PC-3 (cell line): ENCODE data around the gene LINC00305. TPM values are rescaled to one million over a fixed set of nuclear protein-coding genes. Genes with fewer than 3 reads are reported as not detected.

ENCODE experiments used
- ATAC-seq: fragments of 200-7000 bp; cut with Tn5 transposase; 2 replicates; pipeline ENCODE4 v1.9.1; 2020; ENCODE audit warnings: mild to moderate bottlenecking, moderate library complexity
- BruUV-seq: library from RNA; stranded (reverse); fragments of 400-500 nt; replicated peaks from 2 replicates; lab custom pipeline; 2021; lab: Mats Ljungman, UMichigan
- CTCF ChIA-PET: fragments of 300-600 bp; sonication (Branson Sonifier 250); formaldehyde crosslinking; loops from one replicate; lab custom pipeline; 2022; ENCODE audit warnings: antibody characterized with exemption; lab: Charles Lee
- POLR2A ChIA-PET: fragments of 300-600 bp; sonication (Branson Sonifier 250); formaldehyde crosslinking; loops from one replicate; lab custom pipeline; 2022; ENCODE audit warnings: antibody characterized with exemption; ENCODE audit not compliant: unreplicated experiment; lab: Charles Lee
- DNase-seq: peaks from one replicate; pipeline ENCODE4 v3.0.0-alpha.2; 2015
- H2AFZ ChIP-seq: fragments of 300-600 bp; sonication (generic); 2 replicates; pipeline ENCODE4 v1.6.0; 2016; ENCODE audit warnings: antibody characterized with exemption, low read length
- H3F3A ChIP-seq: fragments of 300-600 bp; sonication (generic); one replicate; pipeline ENCODE4 v1.6.0; 2017; ENCODE audit warnings: antibody characterized with exemption, low read length, control low read depth, mild to moderate bottlenecking; ENCODE audit not compliant: unreplicated experiment
- H3K27ac ChIP-seq: fragments of 300-600 bp; sonication (generic); 2 replicates; pipeline ENCODE4 v1.5.1; 2016; ENCODE audit warnings: mild to moderate bottlenecking, low read length
- H3K27me3 ChIP-seq: fragments of 300-600 bp; sonication (generic); 2 replicates; pipeline ENCODE4 v1.6.1; 2016; ENCODE audit warnings: low read length, mixed read lengths
- H3K36me3 ChIP-seq: fragments of 300-600 bp; sonication (generic); 2 replicates; pipeline ENCODE4 v1.6.1; 2016; ENCODE audit warnings: low read depth, mixed run types, low read length, mixed read lengths
- H3K4me1 ChIP-seq: fragments of 300-600 bp; sonication (generic); 2 replicates; pipeline ENCODE4 v1.5.1; 2016; ENCODE audit warnings: low read length; ENCODE audit not compliant: insufficient read depth
- H3K4me2 ChIP-seq: fragments of 300-600 bp; sonication (generic); 2 replicates; pipeline ENCODE4 v1.6.0; 2016; ENCODE audit warnings: low read length
- H3K4me3 ChIP-seq: fragments of 300-600 bp; sonication (generic); 2 replicates; pipeline ENCODE4 v1.5.1; 2016; ENCODE audit warnings: mild to moderate bottlenecking, low read length, mixed read lengths
- H3K79me2 ChIP-seq: fragments of 300-600 bp; sonication (generic); 2 replicates; pipeline ENCODE4 v1.6.1; 2017; ENCODE audit warnings: low read length, mixed read lengths
- H3K9ac ChIP-seq: fragments of 300-600 bp; sonication (generic); 2 replicates; pipeline ENCODE4 v1.6.0; 2016; ENCODE audit warnings: mild to moderate bottlenecking, low read length
- H3K9me2 ChIP-seq: fragments of 300-600 bp; sonication (generic); replicated peaks from 2 replicates; pipeline ENCODE4 v1.6.1; 2016; ENCODE audit warnings: mixed run types, low read length, mixed read lengths
- H3K9me3 ChIP-seq: fragments of 300-600 bp; sonication (generic); 2 replicates; pipeline ENCODE4 v1.6.1; 2016; ENCODE audit warnings: low read length, mixed read lengths
- H4K20me1 ChIP-seq: fragments of 300-600 bp; sonication (generic); 2 replicates; pipeline ENCODE4 v1.6.1; 2016; ENCODE audit warnings: low read length, mixed read lengths
- EZH2 ChIP-seq: fragments of 300-600 bp; sonication (generic); IDR thresholded peaks from one replicate; pipeline ENCODE4 v1.6.1; 2017; ENCODE audit warnings: antibody characterized with exemption, mild to moderate bottlenecking, low read length; ENCODE audit not compliant: unreplicated experiment
- EZH2phosphoT487 ChIP-seq: fragments of 300-600 bp; sonication (generic); IDR thresholded peaks from 2 replicates; pipeline ENCODE4 v1.6.1; 2018; ENCODE audit warnings: mild to moderate bottlenecking, antibody characterized with exemption, low read length, borderline replicate concordance
- intact Hi-C: fragments of 100-400 bp; cut with micrococcal nuclease; formaldehyde crosslinking; loops from 2 replicates; pipeline ENCODE4 v1.9.0; 2023
- total RNA-seq: library from RNA; depleted of rRNA; stranded (reverse); fragments of >200 nt; gene quantifications from 2 replicates; pipeline ENCODE4 v1.2.3, GENCODE V29; 2014
- TF ChIP-seq, protein P1 (sequence below): fragments of 300-600 bp; sonication (generic); conservative IDR thresholded peaks from 2 replicates; pipeline ENCODE4 v1.5.1; 2017; ENCODE audit warnings: antibody characterized with exemption, low read depth, mild to moderate bottlenecking, low read length

The LINC00305 gene
- total RNA-seq, 1 experiment from 2014 or later = not detected

DNA sequence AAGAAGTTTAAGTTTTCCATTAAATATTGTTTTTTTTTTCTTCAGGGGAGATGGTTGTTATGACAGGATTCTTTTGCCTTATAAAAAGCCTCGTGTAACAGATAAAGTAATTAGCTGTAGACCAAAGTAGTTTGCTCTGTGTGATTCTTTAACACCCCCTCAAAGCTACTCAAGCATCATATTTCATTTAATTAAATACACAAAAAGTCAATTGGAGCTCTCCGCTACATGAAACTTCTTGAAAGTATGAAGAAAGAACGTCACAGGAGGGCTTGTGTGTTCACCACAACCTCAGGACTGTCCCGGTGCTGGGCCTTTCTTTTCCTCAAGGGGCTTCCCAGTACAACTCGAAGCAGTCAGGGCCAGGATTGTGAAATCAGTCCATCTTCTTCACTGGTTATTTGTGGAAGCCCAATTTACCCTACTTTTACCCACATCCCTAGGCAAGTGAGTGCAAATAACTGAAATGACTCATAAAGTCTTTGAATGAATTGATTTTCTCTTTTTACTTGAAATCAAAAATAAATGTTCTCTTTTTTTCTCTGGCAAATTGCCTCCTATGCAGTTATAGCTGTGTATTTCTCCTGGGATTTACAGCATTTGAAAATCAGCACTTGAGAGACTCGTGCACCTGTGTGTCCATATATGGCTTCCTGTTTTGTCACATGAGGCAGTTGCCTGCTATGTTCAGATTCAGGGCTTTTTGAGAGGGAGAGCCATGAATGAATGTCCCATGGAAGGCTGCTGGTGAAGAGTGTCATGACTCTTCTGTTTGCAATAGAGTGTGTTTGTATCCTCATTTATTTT, 48.6 kb downstream of the LINC00305 start:
- ChIA-PET CTCF (no interaction called here), POLR2A (no interaction called here)
- Histone ChIP-seq H3K9me3 (no peaks in the 10 kb centered on the region), H3K9ac (no peak overlapping the region), H4K20me1 (no peaks in the 10 kb centered on the region), H3K4me1 (no peaks in the 10 kb centered on the region), H3K9me2 (no peaks in the 10 kb centered on the region), H2AFZ (no peak overlapping the region), H3K36me3 (no peaks in the 10 kb centered on the region), H3K4me3 (no peak overlapping the region), H3F3A (no peaks in the 10 kb centered on the region), H3K27me3 (peaks cover 20% of the 10 kb centered on the region), H3K79me2 (no peaks in the 10 kb centered on the region), H3K4me2 (no peak overlapping the region), H3K27ac (no peak overlapping the region)
- DNase-seq (no peak), ATAC-seq (no peak)
- intact Hi-C loops = no loop called here
- TF ChIP-seq, protein P1, sequence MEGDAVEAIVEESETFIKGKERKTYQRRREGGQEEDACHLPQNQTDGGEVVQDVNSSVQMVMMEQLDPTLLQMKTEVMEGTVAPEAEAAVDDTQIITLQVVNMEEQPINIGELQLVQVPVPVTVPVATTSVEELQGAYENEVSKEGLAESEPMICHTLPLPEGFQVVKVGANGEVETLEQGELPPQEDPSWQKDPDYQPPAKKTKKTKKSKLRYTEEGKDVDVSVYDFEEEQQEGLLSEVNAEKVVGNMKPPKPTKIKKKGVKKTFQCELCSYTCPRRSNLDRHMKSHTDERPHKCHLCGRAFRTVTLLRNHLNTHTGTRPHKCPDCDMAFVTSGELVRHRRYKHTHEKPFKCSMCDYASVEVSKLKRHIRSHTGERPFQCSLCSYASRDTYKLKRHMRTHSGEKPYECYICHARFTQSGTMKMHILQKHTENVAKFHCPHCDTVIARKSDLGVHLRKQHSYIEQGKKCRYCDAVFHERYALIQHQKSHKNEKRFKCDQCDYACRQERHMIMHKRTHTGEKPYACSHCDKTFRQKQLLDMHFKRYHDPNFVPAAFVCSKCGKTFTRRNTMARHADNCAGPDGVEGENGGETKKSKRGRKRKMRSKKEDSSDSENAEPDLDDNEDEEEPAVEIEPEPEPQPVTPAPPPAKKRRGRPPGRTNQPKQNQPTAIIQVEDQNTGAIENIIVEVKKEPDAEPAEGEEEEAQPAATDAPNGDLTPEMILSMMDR = no peak
- TF ChIP-seq EZH2 (no peak), EZH2phosphoT487 (no peak)
- no TSS peak for BruUV-seq

DNA sequence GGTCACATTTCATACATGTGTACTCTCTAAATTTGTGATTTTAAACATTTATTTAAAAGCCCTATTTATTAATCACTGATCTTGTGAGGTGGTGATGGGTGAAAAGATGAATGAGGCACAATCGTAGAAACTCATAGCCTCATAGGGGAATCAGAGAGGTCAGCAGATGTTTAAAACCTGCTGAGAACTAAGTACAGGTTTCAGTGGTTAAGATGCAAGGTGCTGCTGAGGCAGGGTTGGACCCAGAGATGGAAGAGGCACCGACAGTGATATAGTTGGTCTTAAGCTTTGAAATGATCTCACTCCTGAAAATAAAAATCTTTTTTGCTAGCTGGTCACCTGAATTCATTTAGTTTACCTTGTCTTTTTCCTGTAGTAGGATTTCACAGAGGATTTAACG, 49.6 kb downstream of the LINC00305 start:
- Histone ChIP-seq H3K9ac (no peak overlapping the region), H3K79me2 (no peaks in the 10 kb centered on the region), H3K4me2 (no peak overlapping the region), H3F3A (no peaks in the 10 kb centered on the region), H3K4me3 (no peak overlapping the region), H3K27ac (no peak overlapping the region), H3K36me3 (no peaks in the 10 kb centered on the region), H3K4me1 (no peaks in the 10 kb centered on the region), H3K27me3 (peaks cover 20% of the 10 kb centered on the region), H2AFZ (no peak overlapping the region), H3K9me3 (no peaks in the 10 kb centered on the region), H3K9me2 (no peaks in the 10 kb centered on the region), H4K20me1 (no peaks in the 10 kb centered on the region)
- CTCF ChIA-PET = no interaction called here
- POLR2A ChIA-PET = no interaction called here
- intact Hi-C loops = loop anchor here (5.0 kb wide), 1 partner anchor 308 kb away; no protein-coding TSS in a partner anchor
- no peak for DNase-seq
- TF ChIP-seq EZH2 (no peak), EZH2phosphoT487 (no peak)
- TF ChIP-seq, protein P1 = no peak
- no peak for ATAC-seq
- BruUV-seq = no TSS peak

DNA sequence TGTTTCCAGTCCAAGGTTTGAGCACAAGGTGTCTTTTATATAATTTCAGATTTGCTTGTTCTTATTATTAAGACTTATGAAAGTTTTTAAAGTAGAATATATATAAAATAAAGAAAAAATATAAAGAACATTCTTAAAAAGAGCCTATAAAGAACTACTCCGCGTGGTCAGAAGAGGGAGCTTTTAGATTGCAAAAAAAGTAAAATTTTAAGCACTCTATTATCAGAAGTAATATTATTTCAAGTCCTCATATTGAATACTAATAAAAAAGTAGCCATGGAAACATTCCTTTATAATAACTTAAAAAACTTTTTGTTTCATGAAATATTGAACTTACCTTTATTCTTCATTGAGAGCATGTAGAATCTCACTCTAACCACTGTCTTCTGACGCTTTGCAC, 51.4 kb downstream of the LINC00305 start:
- no TSS peak for BruUV-seq
- intact Hi-C loops = loop anchor here (5.0 kb wide), 1 partner anchor 310 kb away; no protein-coding TSS in a partner anchor
- peak; percentile 16 for DNase-seq

More for the DNA sequence above, 51.4 kb downstream of the LINC00305 start:
- Histone ChIP-seq H3K4me1 (no peaks in the 10 kb centered on the region), H3K4me3 (no peak overlapping the region), H3K79me2 (no peaks in the 10 kb centered on the region), H3K27ac (no peak overlapping the region), H2AFZ (no peak overlapping the region), H3K9me2 (no peaks in the 10 kb centered on the region), H3F3A (no peaks in the 10 kb centered on the region), H3K9ac (no peak overlapping the region), H4K20me1 (no peaks in the 10 kb centered on the region), H3K9me3 (no peaks in the 10 kb centered on the region), H3K4me2 (no peak overlapping the region), H3K27me3 (peaks cover 20% of the 10 kb centered on the region), H3K36me3 (no peaks in the 10 kb centered on the region)
- ChIA-PET CTCF (interaction anchor here (0.6 kb wide), 2 partner anchors 247 to 1362 kb away, joined by 3 read pairs; no protein-coding TSS in a partner anchor), POLR2A (interaction anchor here (0.6 kb wide), 1 partner anchor 28 kb away, joined by 7 read pairs; no protein-coding TSS in a partner anchor)
- no peak for ATAC-seq
- TF ChIP-seq EZH2phosphoT487 (no peak), EZH2 (no peak)
- TF ChIP-seq, protein P1 = peak; percentile 39
